ENCODE data around the gene PLEKHG4.
A peak's percentile ranks its signal among the peaks of the same experiment; 100 is the strongest.

Gene PLEKHG4

GRCh38 chr16:67270931-67271338 is 8.4 kb upstream of the PLEKHG4 start:
- H3K27me3 ChIP-seq (ENCODE audit: insufficient read depth, poor library complexity, severe bottlenecking) = no peaks in the 10 kb centered on the region
- TF ChIP-seq POLR2AphosphoS5 (IDR thresholded peaks at IDR 0.05; ENCODE audit: low read depth) (no peak; the same call in 1 of the 2 replicates), CTCF (IDR thresholded peaks at IDR 0.05; ENCODE audit: insufficient read depth, low read length) (no peak), SPI1 (IDR thresholded peaks at IDR 0.05; ENCODE audit: borderline replicate concordance, low read depth) (no peak), GABPA (IDR thresholded peaks at IDR 0.05; ENCODE audit: low read depth) (no peak)
- TF ChIP-seq, protein P1, sequence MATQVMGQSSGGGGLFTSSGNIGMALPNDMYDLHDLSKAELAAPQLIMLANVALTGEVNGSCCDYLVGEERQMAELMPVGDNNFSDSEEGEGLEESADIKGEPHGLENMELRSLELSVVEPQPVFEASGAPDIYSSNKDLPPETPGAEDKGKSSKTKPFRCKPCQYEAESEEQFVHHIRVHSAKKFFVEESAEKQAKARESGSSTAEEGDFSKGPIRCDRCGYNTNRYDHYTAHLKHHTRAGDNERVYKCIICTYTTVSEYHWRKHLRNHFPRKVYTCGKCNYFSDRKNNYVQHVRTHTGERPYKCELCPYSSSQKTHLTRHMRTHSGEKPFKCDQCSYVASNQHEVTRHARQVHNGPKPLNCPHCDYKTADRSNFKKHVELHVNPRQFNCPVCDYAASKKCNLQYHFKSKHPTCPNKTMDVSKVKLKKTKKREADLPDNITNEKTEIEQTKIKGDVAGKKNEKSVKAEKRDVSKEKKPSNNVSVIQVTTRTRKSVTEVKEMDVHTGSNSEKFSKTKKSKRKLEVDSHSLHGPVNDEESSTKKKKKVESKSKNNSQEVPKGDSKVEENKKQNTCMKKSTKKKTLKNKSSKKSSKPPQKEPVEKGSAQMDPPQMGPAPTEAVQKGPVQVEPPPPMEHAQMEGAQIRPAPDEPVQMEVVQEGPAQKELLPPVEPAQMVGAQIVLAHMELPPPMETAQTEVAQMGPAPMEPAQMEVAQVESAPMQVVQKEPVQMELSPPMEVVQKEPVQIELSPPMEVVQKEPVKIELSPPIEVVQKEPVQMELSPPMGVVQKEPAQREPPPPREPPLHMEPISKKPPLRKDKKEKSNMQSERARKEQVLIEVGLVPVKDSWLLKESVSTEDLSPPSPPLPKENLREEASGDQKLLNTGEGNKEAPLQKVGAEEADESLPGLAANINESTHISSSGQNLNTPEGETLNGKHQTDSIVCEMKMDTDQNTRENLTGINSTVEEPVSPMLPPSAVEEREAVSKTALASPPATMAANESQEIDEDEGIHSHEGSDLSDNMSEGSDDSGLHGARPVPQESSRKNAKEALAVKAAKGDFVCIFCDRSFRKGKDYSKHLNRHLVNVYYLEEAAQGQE (IDR thresholded peaks at IDR 0.05; ENCODE audit: insufficient replicate concordance, low read depth) = no peak
- DNase-seq (ENCODE audit: low read depth in 1 of 2, low spot score in 1 of 2) = no peak
- H3K27ac ChIP-seq (replicated peaks) = no peak overlapping the region
- no peak overlapping the region for H3K4me3 ChIP-seq (replicated peaks; ENCODE audit: insufficient read depth, low read length)

DNA sequence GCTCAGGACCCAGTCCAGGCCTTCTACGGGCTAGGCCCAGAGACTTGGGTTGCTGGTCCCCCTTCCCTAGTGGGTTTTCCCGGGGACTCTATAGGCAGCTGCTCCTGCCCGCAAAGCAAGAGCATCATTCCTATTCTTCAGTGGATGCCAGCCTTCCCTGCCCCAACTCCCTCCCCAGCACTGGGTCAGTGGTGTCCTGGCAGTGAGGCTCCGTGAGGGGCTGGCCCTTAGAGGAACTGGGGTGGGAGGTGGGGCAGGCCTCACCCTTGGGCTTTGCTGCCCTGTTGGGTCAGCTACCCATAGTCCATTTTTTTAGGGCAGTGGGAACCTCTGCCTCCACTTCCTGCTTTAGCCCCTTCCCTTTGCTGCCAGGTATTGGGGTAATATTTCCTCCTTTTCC is 7.9 kb upstream of the PLEKHG4 start:
- Histone ChIP-seq H3K27me3 (ENCODE audit: insufficient read depth, poor library complexity, severe bottlenecking) (no peaks in the 10 kb centered on the region), H3K27ac (replicated peaks) (no peak overlapping the region), H3K4me3 (replicated peaks; ENCODE audit: insufficient read depth, low read length) (no peak overlapping the region)
- no peak for DNase-seq (ENCODE audit: low read depth in 1 of 2, low spot score in 1 of 2)
- TF ChIP-seq GABPA (IDR thresholded peaks at IDR 0.05; ENCODE audit: low read depth) (no peak), POLR2AphosphoS5 (IDR thresholded peaks at IDR 0.05; ENCODE audit: low read depth) (no peak), CTCF (IDR thresholded peaks at IDR 0.05; ENCODE audit: insufficient read depth, low read length) (no peak), SPI1 (IDR thresholded peaks at IDR 0.05; ENCODE audit: borderline replicate concordance, low read depth) (no peak)

GRCh38 chr16:67275321-67275720 is 4.0 kb upstream of the PLEKHG4 start:
- H3K27me3 ChIP-seq (ENCODE audit: insufficient read depth, poor library complexity, severe bottlenecking) = no peaks in the 10 kb centered on the region
- no peak overlapping the region for H3K4me3 ChIP-seq (replicated peaks; ENCODE audit: insufficient read depth, low read length)
- no peak for DNase-seq (ENCODE audit: low read depth in 1 of 2, low spot score in 1 of 2)
- no peak overlapping the region for H3K27ac ChIP-seq (replicated peaks)
- no peak for TF ChIP-seq GABPA (IDR thresholded peaks at IDR 0.05; ENCODE audit: low read depth)

GRCh38 chr16:67277294-67277998 is 1.9 kb upstream of the PLEKHG4 start:
- peak; percentile 23 to 64 for DNase-seq (ENCODE audit: low read depth in 1 of 2, low spot score in 1 of 2)
- H3K27me3 ChIP-seq (ENCODE audit: insufficient read depth, poor library complexity, severe bottlenecking) = no peaks in the 10 kb centered on the region
- no peak overlapping the region for H3K4me3 ChIP-seq (replicated peaks; ENCODE audit: insufficient read depth, low read length)
- no peak overlapping the region; the same call in 1 of the 2 replicates for H3K27ac ChIP-seq (replicated peaks)
- TF ChIP-seq CTCF (IDR thresholded peaks at IDR 0.05; ENCODE audit: insufficient read depth, low read length) (no peak), POLR2AphosphoS5 (IDR thresholded peaks at IDR 0.05; ENCODE audit: low read depth) (0 out of 2 replicates have a peak, but pooled peaks have one; percentile 37)

DNA sequence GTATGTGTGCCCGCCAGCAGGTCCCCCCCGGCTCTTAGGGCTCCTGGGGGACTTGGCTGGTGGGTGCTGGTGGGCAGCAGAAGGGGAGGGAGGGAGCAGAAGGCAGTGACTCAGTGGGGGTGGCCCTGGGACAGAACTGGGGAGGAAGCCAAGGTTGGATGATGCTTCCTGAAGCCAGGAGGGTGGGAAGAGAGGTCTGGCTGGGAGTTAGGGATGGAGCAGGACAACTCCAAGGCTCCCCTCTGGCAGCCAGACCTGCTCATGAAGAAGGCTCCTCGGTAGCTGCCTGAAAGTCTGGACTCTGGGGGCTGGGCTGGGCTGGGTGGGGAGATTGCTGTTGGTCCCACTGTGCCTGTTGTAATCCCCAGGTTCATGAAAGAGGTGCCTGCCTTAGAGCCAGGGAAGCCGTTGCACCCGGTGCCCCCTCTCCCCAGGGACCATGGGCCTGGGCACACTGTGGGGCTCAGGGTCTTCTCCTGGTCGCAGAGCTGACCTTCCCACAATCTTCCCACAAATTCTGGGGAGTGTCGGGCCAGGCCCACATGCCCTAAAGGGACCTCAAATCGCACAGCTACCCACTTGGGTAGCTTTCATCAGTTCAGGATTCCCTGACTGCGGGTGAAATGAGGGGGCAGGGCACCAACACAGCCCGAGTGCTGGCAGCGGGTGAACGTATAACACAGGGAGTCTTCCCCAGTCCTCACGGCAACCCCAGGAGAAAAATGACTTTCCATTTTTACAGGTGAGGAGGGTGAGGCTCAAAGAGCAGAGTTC is 1.1 kb upstream of the PLEKHG4 start:
- H3K27me3 ChIP-seq (ENCODE audit: insufficient read depth, poor library complexity, severe bottlenecking) = no peaks in the 10 kb centered on the region
- peak overlapping the region; percentile 46 for H3K4me3 ChIP-seq (replicated peaks; ENCODE audit: insufficient read depth, low read length)
- no peak for DNase-seq (ENCODE audit: low read depth in 1 of 2, low spot score in 1 of 2)

More for the DNA sequence above, 1.1 kb upstream of the PLEKHG4 start:
- peak overlapping the region; percentile 72 for H3K27ac ChIP-seq (replicated peaks)
- TF ChIP-seq POLR2AphosphoS5 (IDR thresholded peaks at IDR 0.05; ENCODE audit: low read depth) (no peak), GABPA (IDR thresholded peaks at IDR 0.05; ENCODE audit: low read depth) (no peak), CTCF (IDR thresholded peaks at IDR 0.05; ENCODE audit: insufficient read depth, low read length) (no peak), SPI1 (IDR thresholded peaks at IDR 0.05; ENCODE audit: borderline replicate concordance, low read depth) (no peak)
- TF ChIP-seq, protein P1 (IDR thresholded peaks at IDR 0.05; ENCODE audit: insufficient replicate concordance, low read depth) = no peak
